ENCODE results near the gene SLC6A18. TPM values are rescaled to one million over a fixed set of nuclear protein-coding genes. Genes with fewer than 3 reads are reported as not detected.

SLC6A18 gene
- total and polyA plus RNA-seq, 2 experiments from 2014 or later = not detected

DNA sequence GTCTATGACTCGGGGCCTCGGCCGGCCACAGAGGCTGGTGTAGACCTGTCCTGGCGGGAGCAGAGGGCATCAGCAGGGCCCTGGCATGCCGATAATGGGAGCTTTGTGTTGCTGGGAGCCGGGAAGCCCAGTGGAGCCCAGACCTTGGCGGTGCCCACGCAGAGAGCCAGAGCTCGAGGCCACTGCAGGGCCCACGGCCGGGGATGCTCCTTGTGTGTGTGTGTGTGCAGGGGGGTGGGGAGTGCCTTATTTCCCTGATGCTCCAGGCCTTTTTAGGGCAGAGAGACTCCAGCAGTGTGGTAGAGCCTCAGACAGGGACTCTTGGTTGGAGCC, 5.4 kb upstream of the SLC6A18 start:
- Histone ChIP-seq H3K9me3 (ENCODE audit: low read depth) (no peaks in the 10 kb centered on the region), H3K4me1 (ENCODE audit: low read depth) (no peaks in the 10 kb centered on the region), H3K27ac (no peak overlapping the region), H3K4me3 (no peak overlapping the region), H3K27me3 (no peaks in the 10 kb centered on the region), H3K36me3 (no peaks in the 10 kb centered on the region)
- no peak for DNase-seq (ENCODE audit: low read depth in 1 of 2, low spot score in 1 of 2)
- TF ChIP-seq, protein P1, sequence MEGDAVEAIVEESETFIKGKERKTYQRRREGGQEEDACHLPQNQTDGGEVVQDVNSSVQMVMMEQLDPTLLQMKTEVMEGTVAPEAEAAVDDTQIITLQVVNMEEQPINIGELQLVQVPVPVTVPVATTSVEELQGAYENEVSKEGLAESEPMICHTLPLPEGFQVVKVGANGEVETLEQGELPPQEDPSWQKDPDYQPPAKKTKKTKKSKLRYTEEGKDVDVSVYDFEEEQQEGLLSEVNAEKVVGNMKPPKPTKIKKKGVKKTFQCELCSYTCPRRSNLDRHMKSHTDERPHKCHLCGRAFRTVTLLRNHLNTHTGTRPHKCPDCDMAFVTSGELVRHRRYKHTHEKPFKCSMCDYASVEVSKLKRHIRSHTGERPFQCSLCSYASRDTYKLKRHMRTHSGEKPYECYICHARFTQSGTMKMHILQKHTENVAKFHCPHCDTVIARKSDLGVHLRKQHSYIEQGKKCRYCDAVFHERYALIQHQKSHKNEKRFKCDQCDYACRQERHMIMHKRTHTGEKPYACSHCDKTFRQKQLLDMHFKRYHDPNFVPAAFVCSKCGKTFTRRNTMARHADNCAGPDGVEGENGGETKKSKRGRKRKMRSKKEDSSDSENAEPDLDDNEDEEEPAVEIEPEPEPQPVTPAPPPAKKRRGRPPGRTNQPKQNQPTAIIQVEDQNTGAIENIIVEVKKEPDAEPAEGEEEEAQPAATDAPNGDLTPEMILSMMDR (IDR thresholded peaks at IDR 0.05; ENCODE audit: low read depth, low read length) = no peak

DNA sequence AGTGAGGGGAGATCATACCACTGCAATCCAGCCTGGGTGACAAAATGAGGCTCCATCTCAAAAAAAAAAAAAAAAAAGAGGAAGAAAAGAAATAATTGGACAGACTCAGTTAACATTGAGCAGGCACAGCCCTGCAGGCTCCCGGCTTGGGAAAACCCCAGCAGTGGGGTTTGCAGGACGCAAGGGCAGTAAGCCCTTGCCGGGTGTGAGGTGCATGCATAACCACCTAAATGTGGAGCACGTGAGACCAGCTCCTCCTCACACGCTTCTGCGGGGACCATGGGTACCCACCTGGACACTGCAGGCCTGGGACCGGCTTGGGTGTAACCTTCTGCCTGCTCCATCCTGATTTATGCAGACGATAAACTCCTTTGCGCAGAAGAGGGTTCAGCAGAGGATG, 4.8 kb upstream of the SLC6A18 start:
- Histone ChIP-seq H3K27me3 (no peaks in the 10 kb centered on the region), H3K9me3 (ENCODE audit: low read depth) (no peaks in the 10 kb centered on the region), H3K27ac (no peak overlapping the region), H3K4me3 (no peak overlapping the region), H3K36me3 (no peaks in the 10 kb centered on the region), H3K4me1 (ENCODE audit: low read depth) (no peaks in the 10 kb centered on the region)
- DNase-seq (ENCODE audit: low read depth in 1 of 2, low spot score in 1 of 2) = no peak
- TF ChIP-seq, protein P1 (IDR thresholded peaks at IDR 0.05; ENCODE audit: low read depth, low read length) = no peak

DNA sequence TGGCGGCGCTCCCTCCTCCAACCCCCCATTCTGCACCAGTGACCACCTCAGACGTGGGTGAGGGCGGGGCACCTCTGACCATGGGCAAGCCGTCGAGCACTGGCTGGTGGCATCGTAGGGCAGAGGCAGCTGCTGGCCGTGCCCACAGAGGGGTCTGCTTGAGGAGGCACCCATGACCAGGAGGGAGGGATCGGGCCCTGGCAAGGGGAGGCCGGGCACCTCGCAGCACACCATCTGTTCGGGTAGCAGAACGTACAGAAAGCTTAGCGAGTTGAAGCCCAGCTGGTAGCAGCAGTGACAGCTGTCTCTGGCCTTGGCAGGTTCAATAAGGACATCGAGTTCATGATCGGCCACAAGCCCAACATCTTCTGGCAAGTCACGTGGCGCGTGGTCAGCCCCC, 4.3 kb upstream of the SLC6A18 start:
- TF ChIP-seq, protein P1 (IDR thresholded peaks at IDR 0.05; ENCODE audit: low read depth, low read length) = no peak
- Histone ChIP-seq H3K27ac (no peak overlapping the region), H3K27me3 (no peaks in the 10 kb centered on the region), H3K4me1 (ENCODE audit: low read depth) (no peaks in the 10 kb centered on the region), H3K36me3 (no peaks in the 10 kb centered on the region), H3K4me3 (no peak overlapping the region), H3K9me3 (ENCODE audit: low read depth) (no peaks in the 10 kb centered on the region)
- DNase-seq (ENCODE audit: low read depth in 1 of 2, low spot score in 1 of 2) = no peak

DNA sequence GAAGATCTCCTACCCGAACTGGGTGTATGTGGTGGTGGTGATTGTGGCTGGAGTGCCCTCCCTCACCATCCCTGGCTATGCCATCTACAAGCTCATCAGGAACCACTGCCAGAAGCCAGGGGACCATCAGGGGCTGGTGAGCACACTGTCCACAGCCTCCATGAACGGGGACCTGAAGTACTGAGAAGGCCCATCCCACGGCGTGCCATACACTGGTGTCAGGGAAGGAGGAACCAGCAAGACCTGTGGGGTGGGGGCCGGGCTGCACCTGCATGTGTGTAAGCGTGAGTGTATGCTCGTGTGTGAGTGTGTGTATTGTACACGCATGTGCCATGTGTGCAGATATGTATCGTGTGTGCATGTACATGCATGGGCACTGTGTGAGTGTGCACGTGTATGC, 3.5 kb upstream of the SLC6A18 start:
- TF ChIP-seq, protein P1 (IDR thresholded peaks at IDR 0.05; ENCODE audit: low read depth, low read length) = no peak
- Histone ChIP-seq H3K27me3 (no peaks in the 10 kb centered on the region), H3K9me3 (ENCODE audit: low read depth) (no peaks in the 10 kb centered on the region), H3K4me3 (no peak overlapping the region), H3K4me1 (ENCODE audit: low read depth) (no peaks in the 10 kb centered on the region), H3K27ac (no peak overlapping the region), H3K36me3 (no peaks in the 10 kb centered on the region)
- DNase-seq (ENCODE audit: low read depth in 1 of 2, low spot score in 1 of 2) = no peak

DNA sequence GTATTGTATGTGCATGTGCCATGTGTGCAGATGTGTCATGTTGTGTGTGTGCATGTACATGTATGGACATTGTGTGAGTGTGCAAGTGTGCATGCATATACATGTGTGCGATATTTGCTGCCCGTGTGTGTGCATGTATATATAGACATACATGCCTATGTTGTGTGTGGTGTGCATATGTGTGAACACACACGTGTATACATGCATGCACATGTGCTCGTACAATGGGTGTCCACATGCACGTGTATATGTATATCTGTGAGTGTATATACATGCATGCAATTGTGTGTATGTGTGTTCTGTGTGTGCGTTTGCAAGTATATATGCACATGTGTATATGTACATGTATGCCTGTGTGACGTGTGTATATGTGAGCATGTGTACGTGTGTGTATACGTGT, 3.0 kb upstream of the SLC6A18 start:
- Histone ChIP-seq H3K36me3 (no peaks in the 10 kb centered on the region), H3K9me3 (ENCODE audit: low read depth) (no peaks in the 10 kb centered on the region), H3K27me3 (no peaks in the 10 kb centered on the region), H3K4me3 (no peak overlapping the region), H3K4me1 (ENCODE audit: low read depth) (no peaks in the 10 kb centered on the region), H3K27ac (no peak overlapping the region)
- TF ChIP-seq, protein P1 (IDR thresholded peaks at IDR 0.05; ENCODE audit: low read depth, low read length) = no peak
- DNase-seq (ENCODE audit: low read depth in 1 of 2, low spot score in 1 of 2) = no peak
